HepG2 (cell line): ENCODE data around the gene FUT1. TPM values are rescaled to one million over a fixed set of nuclear protein-coding genes. Genes with fewer than 3 reads are reported as not detected.
A peak's percentile ranks its signal among the peaks of the same experiment; 100 is the strongest.

Experiments used
- AHDC1 ChIP-seq: sonication (generic); formaldehyde crosslinking; IDR thresholded peaks from 2 replicates; pipeline ENCODE4 v1.5.1; 2020; ENCODE audit warnings: mild to moderate bottlenecking, missing genetic modification reagents, borderline replicate concordance
- DDIT3 ChIP-seq: sonication (generic); formaldehyde crosslinking; IDR thresholded peaks from 2 replicates; pipeline ENCODE4 v1.4.0; 2020; ENCODE audit warnings: mild to moderate bottlenecking, missing genetic modification reagents
- EED ChIP-seq: sonication (generic); formaldehyde crosslinking; IDR thresholded peaks from 2 replicates; pipeline ENCODE4 v1.5.0; 2020; ENCODE audit warnings: mild to moderate bottlenecking, missing genetic modification reagents
- HES4 ChIP-seq: sonication (generic); formaldehyde crosslinking; IDR thresholded peaks from 2 replicates; pipeline ENCODE4 v1.9.0; 2021; ENCODE audit warnings: mild to moderate bottlenecking, missing genetic modification reagents, borderline replicate concordance
- NCOR1 ChIP-seq: fragments of 200-600 bp; sonication (generic); IDR thresholded peaks from 2 replicates; pipeline ENCODE4 v1.7.0; 2017; ENCODE audit warnings: antibody characterized with exemption, low read length, borderline replicate concordance
- NRL ChIP-seq: sonication (generic); formaldehyde crosslinking; IDR thresholded peaks from 2 replicates; pipeline ENCODE4 v1.5.0; 2020; ENCODE audit warnings: missing genetic modification reagents, mild to moderate bottlenecking, moderate library complexity, borderline replicate concordance
- POLR2AphosphoS5 ChIP-seq: IDR thresholded peaks from 2 replicates; pipeline ENCODE4 v1.6.1; 2012; ENCODE audit warnings: low read depth, low read length
- REPIN1 ChIP-seq: sonication (generic); formaldehyde crosslinking; IDR thresholded peaks from 2 replicates; pipeline ENCODE4 v1.8.0; 2022; ENCODE audit warnings: missing genetic modification reagents, low read depth, mild to moderate bottlenecking, borderline replicate concordance
- RFX3 ChIP-seq: IDR thresholded peaks from 2 replicates; pipeline ENCODE4 v1.6.1; 2016; ENCODE audit warnings: missing biosample characterization, missing genetic modification reagents
- RXRA ChIP-seq: sonication (generic); formaldehyde crosslinking; IDR thresholded peaks from 2 replicates; pipeline ENCODE4 v1.5.1; 2020; ENCODE audit warnings: missing genetic modification reagents
- SP5 ChIP-seq: IDR thresholded peaks from 2 replicates; pipeline ENCODE4 v1.6.1; 2016; ENCODE audit warnings: low read depth, borderline replicate concordance
- TRIM22 ChIP-seq: fragments of 450-650 bp; IDR thresholded peaks from 2 replicates; pipeline ENCODE4 v1.6.1; 2017
- ZBTB20 ChIP-seq: sonication (generic); formaldehyde crosslinking; IDR thresholded peaks from 2 replicates; pipeline ENCODE4 v1.8.1; 2023; ENCODE audit warnings: missing genetic modification reagents, low read depth, mild to moderate bottlenecking, borderline replicate concordance
- ZFP41 ChIP-seq: sonication (generic); formaldehyde crosslinking; IDR thresholded peaks from 2 replicates; pipeline ENCODE4 v1.4.0; 2020; ENCODE audit warnings: mild to moderate bottlenecking, missing genetic modification reagents, borderline replicate concordance
- ZFP82 ChIP-seq: sonication (generic); formaldehyde crosslinking; IDR thresholded peaks from 2 replicates; pipeline ENCODE4 v1.5.1; 2020; ENCODE audit warnings: mild to moderate bottlenecking, missing genetic modification reagents, borderline replicate concordance
- ZMAT3 ChIP-seq: sonication (generic); formaldehyde crosslinking; conservative IDR thresholded peaks from 2 replicates; pipeline ENCODE4 v1.7.0; 2021; ENCODE audit warnings: missing genetic modification reagents
- ZNF414 ChIP-seq: sonication (generic); formaldehyde crosslinking; IDR thresholded peaks from 2 replicates; pipeline ENCODE4 v1.5.0; 2020; ENCODE audit warnings: missing genetic modification reagents
- ZNF674 ChIP-seq: sonication (generic); formaldehyde crosslinking; IDR thresholded peaks from 2 replicates; pipeline ENCODE4 v1.5.0; 2020; ENCODE audit warnings: low read depth, mild to moderate bottlenecking, missing genetic modification reagents
- ZNF703 ChIP-seq: sonication (generic); formaldehyde crosslinking; IDR thresholded peaks from 2 replicates; pipeline ENCODE4 v1.5.1; 2020; ENCODE audit warnings: missing genetic modification reagents, mild to moderate bottlenecking, moderate library complexity, borderline replicate concordance
- ZZZ3 ChIP-seq: sonication (generic); formaldehyde crosslinking; IDR thresholded peaks from 2 replicates; pipeline ENCODE4 v1.4.0; 2020; ENCODE audit warnings: missing genetic modification reagents, mild to moderate bottlenecking, borderline replicate concordance
- polyA plus RNA-seq, 8 experiments: library from polyadenylated mRNA; depleted of rRNA in 3 of 8; stranded (reverse) in 7 of 8; unstranded in 1 of 8; fragments of >200 nt; fragmentation: Illumina TruSeq in 4 of 8; extraction: Trizol in 4 of 8; gene quantifications; 2 replicates each; pipeline versions ENCODE4 v1.2.1 to v1.2.3, GENCODE V29; 2011 to 2016; ENCODE audit warnings: low read depth in 4 of 8, missing spikeins in 1 of 8, mixed read lengths in 1 of 8; ENCODE audit not compliant: insufficient read depth in 1 of 8
- total RNA-seq, 5 experiments: library from RNA; depleted of rRNA; stranded (reverse); fragments of >200 nt; fragmentation: Illumina TruSeq; extraction: Trizol; gene quantifications; 2 replicates each; pipeline ENCODE4 v1.2.3, GENCODE V29; 2016; ENCODE audit warnings: low read depth in 1 of 5

The FUT1 gene
- total and polyA plus RNA-seq, 2 of the 13 experiments (the other 11 are each of a cell fraction or from before 2014, with no cell fraction given): 0.07 to 1.1 TPM

GRCh38 chr19:48714759-48715675 is 37.4 kb downstream of the FUT1 start (continued):
- TF ChIP-seq NRL (CRISPR knock-in tag): 0 out of 2 replicates have a peak, but pooled peaks have one; percentile 34
- TF ChIP-seq ZBTB20 (CRISPR knock-in tag): 0 out of 2 replicates have a peak, but pooled peaks have one; percentile 26
- TF ChIP-seq RXRA (CRISPR knock-in tag): no peak
- 0 out of 2 replicates have a peak, but pooled peaks have one; percentile 66 for TF ChIP-seq ZFP41
- TF ChIP-seq RFX3 (CRISPR knock-in tag): no peak
- TF ChIP-seq ZZZ3 (CRISPR knock-in tag): 0 out of 2 replicates have a peak, but pooled peaks have one; percentile 48
- no peak for TF ChIP-seq REPIN1 (CRISPR knock-in tag)
- TF ChIP-seq POLR2AphosphoS5: no peak; the same call in 1 of the 2 replicates
- peak; percentile 37; the same call in 1 of the 2 replicates for TF ChIP-seq EED
- TF ChIP-seq AHDC1 (CRISPR knock-in tag): peak; percentile 41; the same call in 1 of the 2 replicates
- TF ChIP-seq DDIT3 (CRISPR knock-in tag): no peak
- TF ChIP-seq ZNF674 (CRISPR knock-in tag): no peak
- peak; percentile 27; the same call in 1 of the 2 replicates for TF ChIP-seq HES4
- TF ChIP-seq TRIM22: no peak
- TF ChIP-seq ZNF414 (CRISPR knock-in tag): 0 out of 2 replicates have a peak, but pooled peaks have one; percentile 43
- TF ChIP-seq NCOR1: peak; percentile 30; the same call in 1 of the 2 replicates
- TF ChIP-seq ZFP82: 0 out of 2 replicates have a peak, but pooled peaks have one; percentile 8
- peak; percentile 42; the same call in 1 of the 2 replicates for TF ChIP-seq SP5
- 0 out of 2 replicates have a peak, but pooled peaks have one; percentile 22 for TF ChIP-seq ZMAT3
- TF ChIP-seq ZNF703 (CRISPR knock-in tag): no peak
